ENCODE data around the gene MAPK8.

MAPK8 gene

DNA sequence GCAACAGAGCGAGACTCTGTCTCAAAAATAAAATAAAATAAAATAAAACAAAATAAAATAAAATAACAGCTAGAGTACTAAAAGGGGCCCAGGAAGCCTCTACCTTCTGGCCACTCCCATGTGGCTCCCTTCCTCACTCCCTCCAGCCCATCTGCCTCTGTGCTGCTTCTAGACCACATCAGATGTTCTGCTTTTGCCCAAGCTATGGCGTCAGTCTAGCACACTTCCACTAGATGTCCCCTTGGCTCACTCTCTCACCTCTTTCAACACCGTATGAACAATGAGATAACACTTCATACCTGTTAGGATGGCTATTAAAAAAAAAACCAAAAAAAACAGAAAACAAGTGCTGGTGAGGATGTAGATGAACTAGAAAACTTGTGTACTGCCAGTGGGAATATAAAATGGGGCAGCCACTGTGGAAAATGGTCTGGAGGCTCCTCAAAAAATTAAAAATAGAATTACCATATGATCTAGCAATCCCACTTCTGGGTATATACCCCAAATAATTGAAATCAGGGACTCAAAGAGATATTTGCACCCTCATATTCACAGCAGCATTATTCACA is 166.1 kb downstream of the MAPK8 start:
- H3K27ac ChIP-seq, result no peak overlapping the region
- TF ChIP-seq, protein P1, sequence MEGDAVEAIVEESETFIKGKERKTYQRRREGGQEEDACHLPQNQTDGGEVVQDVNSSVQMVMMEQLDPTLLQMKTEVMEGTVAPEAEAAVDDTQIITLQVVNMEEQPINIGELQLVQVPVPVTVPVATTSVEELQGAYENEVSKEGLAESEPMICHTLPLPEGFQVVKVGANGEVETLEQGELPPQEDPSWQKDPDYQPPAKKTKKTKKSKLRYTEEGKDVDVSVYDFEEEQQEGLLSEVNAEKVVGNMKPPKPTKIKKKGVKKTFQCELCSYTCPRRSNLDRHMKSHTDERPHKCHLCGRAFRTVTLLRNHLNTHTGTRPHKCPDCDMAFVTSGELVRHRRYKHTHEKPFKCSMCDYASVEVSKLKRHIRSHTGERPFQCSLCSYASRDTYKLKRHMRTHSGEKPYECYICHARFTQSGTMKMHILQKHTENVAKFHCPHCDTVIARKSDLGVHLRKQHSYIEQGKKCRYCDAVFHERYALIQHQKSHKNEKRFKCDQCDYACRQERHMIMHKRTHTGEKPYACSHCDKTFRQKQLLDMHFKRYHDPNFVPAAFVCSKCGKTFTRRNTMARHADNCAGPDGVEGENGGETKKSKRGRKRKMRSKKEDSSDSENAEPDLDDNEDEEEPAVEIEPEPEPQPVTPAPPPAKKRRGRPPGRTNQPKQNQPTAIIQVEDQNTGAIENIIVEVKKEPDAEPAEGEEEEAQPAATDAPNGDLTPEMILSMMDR (IDR thresholded peaks at IDR 0.05), result no peak
- no peak for TF ChIP-seq ZFX (IDR thresholded peaks at IDR 0.05; ENCODE audit: borderline replicate concordance)

DNA sequence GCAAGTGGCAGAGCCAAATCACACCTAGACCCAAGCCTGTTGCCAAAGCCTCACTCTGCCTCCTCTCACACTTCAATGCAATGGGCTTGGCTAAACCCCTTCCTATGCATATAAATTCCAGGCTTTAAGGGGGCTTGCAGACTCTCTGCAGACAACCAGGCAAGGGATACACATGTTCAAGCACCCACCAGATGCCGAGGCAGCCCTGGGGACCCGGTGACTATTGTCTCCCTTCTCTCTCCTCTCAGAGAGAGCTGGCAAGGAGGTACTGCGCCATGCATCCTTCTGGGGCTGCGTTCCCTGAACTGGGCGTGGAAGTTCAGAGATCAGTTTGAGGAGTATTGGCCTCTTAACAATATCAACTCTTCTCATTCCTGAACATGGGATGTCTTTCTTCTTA is 167.2 kb downstream of the MAPK8 start:
- no peak for TF ChIP-seq ZFX (IDR thresholded peaks at IDR 0.05; ENCODE audit: borderline replicate concordance)
- TF ChIP-seq, protein P1 (IDR thresholded peaks at IDR 0.05), result no peak
- no peak overlapping the region for H3K27ac ChIP-seq

DNA sequence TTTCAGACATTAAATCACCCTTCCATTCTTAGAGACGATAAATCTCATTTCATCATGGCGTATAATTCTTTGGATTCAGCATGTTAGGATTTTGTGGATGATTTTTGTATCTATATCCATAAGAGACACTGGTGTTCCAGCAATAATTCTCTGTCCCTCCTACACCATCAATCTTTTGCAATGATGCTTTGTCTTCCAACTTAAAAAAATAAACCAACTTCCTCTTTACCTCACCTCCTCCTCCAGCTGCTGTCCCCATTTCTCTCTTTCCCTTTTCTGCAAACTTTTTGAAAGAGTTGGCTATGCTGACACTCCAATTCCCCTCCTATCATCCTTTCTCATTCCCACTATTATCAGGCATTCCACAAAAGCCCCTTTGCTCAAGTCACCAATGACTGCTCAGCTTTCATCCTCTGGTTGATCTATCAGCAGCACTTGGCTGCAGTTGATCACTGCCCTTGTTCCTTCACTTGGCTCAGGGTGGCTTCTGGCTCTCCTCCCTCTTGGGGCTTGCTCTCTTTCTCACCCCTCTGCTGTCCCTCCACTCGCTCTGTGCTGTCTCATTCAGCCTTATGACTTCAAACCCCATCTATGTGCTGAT is 168.4 kb downstream of the MAPK8 start:
- TF ChIP-seq ZFX (IDR thresholded peaks at IDR 0.05; ENCODE audit: borderline replicate concordance), result no peak
- TF ChIP-seq, protein P1 (IDR thresholded peaks at IDR 0.05), result no peak
- no peak overlapping the region for H3K27ac ChIP-seq

DNA sequence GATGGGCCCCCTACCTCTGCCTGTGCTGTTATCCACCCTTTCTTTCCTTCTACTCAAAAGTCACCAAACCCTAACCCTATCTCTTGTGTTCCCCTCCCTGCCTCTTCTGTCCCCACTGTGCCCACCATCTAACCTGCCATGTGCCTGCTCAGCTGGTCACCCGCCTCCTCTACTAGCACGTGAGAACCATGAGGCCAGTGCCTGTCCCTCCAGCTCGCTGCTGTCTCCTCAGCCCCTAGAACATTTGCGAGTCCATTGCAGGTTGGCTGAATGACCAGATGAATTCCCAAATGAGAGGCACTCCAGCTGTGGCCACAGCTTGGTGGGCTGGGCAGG is 169.4 kb downstream of the MAPK8 start:
- TF ChIP-seq, protein P1 (IDR thresholded peaks at IDR 0.05), result no peak
- TF ChIP-seq ZFX (IDR thresholded peaks at IDR 0.05; ENCODE audit: borderline replicate concordance), result no peak
- H3K27ac ChIP-seq, result no peak overlapping the region

DNA sequence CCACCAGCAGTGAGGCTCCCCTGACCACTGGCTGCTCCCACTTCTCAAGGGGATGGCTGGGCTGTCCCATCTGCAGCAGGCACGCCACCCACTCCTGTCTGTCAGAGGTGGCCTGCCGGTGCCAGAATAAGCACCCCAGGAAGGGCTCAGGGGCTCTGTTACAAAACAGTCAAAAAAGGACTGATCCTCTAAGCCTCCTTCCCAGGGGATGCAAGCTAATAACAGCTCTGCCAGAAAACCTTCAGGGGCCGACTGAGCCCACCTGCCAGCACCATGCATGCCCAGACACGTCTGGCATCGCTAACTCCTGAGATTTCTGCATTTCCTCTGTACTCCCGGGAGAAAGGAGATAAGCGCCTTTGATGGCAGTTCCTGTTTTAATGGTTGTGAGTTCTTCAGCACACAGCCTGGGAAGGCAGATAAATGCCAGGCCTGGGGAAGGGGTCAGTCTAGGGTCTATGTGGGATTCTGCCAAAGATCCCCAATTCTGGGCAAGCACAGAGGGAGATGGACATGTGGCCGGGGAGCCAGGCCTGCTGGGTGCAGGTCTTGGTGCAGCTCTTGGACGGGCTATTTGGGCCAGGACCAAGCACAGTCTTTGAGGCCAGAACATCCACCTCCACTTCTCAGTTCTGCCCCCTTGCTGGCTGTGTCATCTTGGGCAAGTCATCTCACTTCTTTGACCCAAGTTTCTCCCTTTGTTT is 170.0 kb downstream of the MAPK8 start:
- H3K27ac ChIP-seq, result no peak overlapping the region
- TF ChIP-seq ZFX (IDR thresholded peaks at IDR 0.05; ENCODE audit: borderline replicate concordance), result no peak
- TF ChIP-seq, protein P1 (IDR thresholded peaks at IDR 0.05), result no peak

DNA sequence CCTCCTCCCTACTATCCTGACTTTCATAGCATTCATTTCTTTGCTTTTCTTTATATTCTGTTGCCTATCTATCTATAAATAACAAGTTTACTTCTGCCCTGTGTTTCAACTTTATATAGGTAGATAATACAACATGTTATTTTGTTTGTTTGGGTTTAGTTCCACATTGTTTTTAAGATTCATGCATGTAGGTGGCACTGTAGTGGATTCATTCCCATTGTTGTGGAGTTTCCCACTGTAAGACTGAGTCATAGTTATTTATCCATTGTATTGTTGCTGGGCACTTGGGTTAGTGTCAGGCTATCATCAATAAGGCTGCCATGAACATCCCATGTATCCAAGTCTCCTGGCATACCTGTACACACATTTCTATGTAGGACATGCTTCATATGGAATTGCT is 170.7 kb downstream of the MAPK8 start:
- no peak overlapping the region for H3K27ac ChIP-seq
- TF ChIP-seq, protein P1 (IDR thresholded peaks at IDR 0.05), result no peak
- no peak for TF ChIP-seq ZFX (IDR thresholded peaks at IDR 0.05; ENCODE audit: borderline replicate concordance)

DNA sequence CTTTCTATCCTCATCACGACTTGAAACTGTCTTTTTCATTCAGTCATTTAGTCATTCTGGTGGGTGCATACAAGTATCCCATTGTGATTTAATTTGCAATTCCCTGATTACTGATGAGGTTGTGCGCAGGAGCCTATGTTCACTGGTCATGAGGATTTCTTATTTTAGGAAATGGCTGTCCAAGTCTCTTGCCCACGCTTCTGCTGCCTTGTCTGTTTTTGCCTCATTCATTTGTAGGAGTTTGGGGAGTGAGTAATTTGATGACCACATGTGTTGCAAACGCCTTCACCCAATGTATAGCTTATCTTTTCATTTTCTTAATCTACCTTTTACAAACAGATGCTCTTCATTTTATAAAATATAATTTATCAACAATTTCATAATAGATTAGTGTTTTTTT is 171.1 kb downstream of the MAPK8 start:
- TF ChIP-seq ZFX (IDR thresholded peaks at IDR 0.05; ENCODE audit: borderline replicate concordance), result no peak
- TF ChIP-seq, protein P1 (IDR thresholded peaks at IDR 0.05), result no peak
- no peak overlapping the region for H3K27ac ChIP-seq

Measured in 22Rv1 (cell line).